GM19035 (cell line): ENCODE results near the gene RPN2.

ENCODE experiments used
- ATAC-seq: cut with Tn5 transposase; IDR thresholded peaks from one replicate; pipeline ENCODE4 v1.9.1; 2021; ENCODE audit not compliant: unreplicated experiment

RPN2 gene

GRCh38 chr20:37209661-37210314, 30.7 kb downstream of the RPN2 start:
- ATAC-seq: no peak

- no peak for ATAC-seq
Measured at GRCh38 chr20:37218441-37218840, 39.3 kb downstream of the RPN2 start.

- ATAC-seq: no peak
Measured at GRCh38 chr20:37218976-37219375, 39.8 kb downstream of the RPN2 start.

GRCh38 chr20:37219751-37220668, 40.9 kb downstream of the RPN2 start:
- ATAC-seq: no peak

GRCh38 chr20:37220731-37221130, 41.6 kb downstream of the RPN2 start:
- no peak for ATAC-seq

GRCh38 chr20:37222086-37222485, 43.0 kb downstream of the RPN2 start:
- no peak for ATAC-seq

- ATAC-seq: no peak
Measured at GRCh38 chr20:37223053-37223452, 43.9 kb downstream of the RPN2 start.

- ATAC-seq: no peak
Measured at GRCh38 chr20:37225146-37225545, 46.0 kb downstream of the RPN2 start.

- ATAC-seq: no peak
Measured at GRCh38 chr20:37226889-37227288, 47.8 kb downstream of the RPN2 start.

GRCh38 chr20:37228082-37228481, 49.0 kb downstream of the RPN2 start:
- ATAC-seq: no peak

GRCh38 chr20:37228656-37229055, 49.5 kb downstream of the RPN2 start:
- ATAC-seq: no peak

- no peak for ATAC-seq
Measured at GRCh38 chr20:37229357-37229756, 50.2 kb downstream of the RPN2 start.

GRCh38 chr20:37230200-37230599, 51.1 kb downstream of the RPN2 start:
- no peak for ATAC-seq

- ATAC-seq: no peak
Measured at GRCh38 chr20:37231947-37232630, 53.0 kb downstream of the RPN2 start.

- ATAC-seq: no peak
Measured at GRCh38 chr20:37233548-37234253, 54.6 kb downstream of the RPN2 start.

GRCh38 chr20:37234254-37234581, 55.1 kb downstream of the RPN2 start:
- no peak for ATAC-seq

- ATAC-seq: no peak
Measured at GRCh38 chr20:37235065-37235464, 55.9 kb downstream of the RPN2 start.

- ATAC-seq: no peak
Measured at GRCh38 chr20:37236462-37236861, 57.3 kb downstream of the RPN2 start.

GRCh38 chr20:37237656-37238055, 58.5 kb downstream of the RPN2 start:
- no peak for ATAC-seq

GRCh38 chr20:37238426-37238825, 59.3 kb downstream of the RPN2 start:
- no peak for ATAC-seq

- no peak for ATAC-seq
Measured at GRCh38 chr20:37238935-37239451, 59.9 kb downstream of the RPN2 start.
